ENCODE data around the gene JAM3. TPM values are rescaled to one million over a fixed set of nuclear protein-coding genes. Genes with fewer than 3 reads are reported as not detected.

The JAM3 gene
- total RNA-seq, 1 experiment from 2014 or later, result 32.9 TPM

- no peak for ATAC-seq
- CTCF ChIA-PET, result interaction anchor here (1.0 to 3.5 kb wide), 2 partner anchors 19 to 68 kb away, joined by 3 to 13 read pairs; no protein-coding TSS in a partner anchor
Measured at GRCh38 chr11:134118006-134118405, 49.1 kb downstream of the JAM3 start.

More at GRCh38 chr11:134118006-134118405, 49.1 kb downstream of the JAM3 start:
- no peaks in the 10 kb centered on the region for H3K27me3 Mint-ChIP-seq (ENCODE audit: low read depth)
- H3K9me3 Mint-ChIP-seq, result no peaks in the 10 kb centered on the region
- no peaks in the 10 kb centered on the region for H3K36me3 Mint-ChIP-seq
- peaks cover 36% of the 10 kb centered on the region for H3K4me1 Mint-ChIP-seq
- no peak overlapping the region for H3K27ac Mint-ChIP-seq
- DNase-seq (ENCODE audit: low spot score), result no peak
- POLR2A ChIA-PET, result no interaction called here
- no peak for TF ChIP-seq E2F1 (CRISPR knock-in tag; IDR thresholded peaks at IDR 0.05)
- no peak for TF ChIP-seq PREB (CRISPR knock-in tag; IDR thresholded peaks at IDR 0.05; ENCODE audit: borderline replicate concordance)
- TF ChIP-seq IRF2 (CRISPR knock-in tag; IDR thresholded peaks at IDR 0.05; ENCODE audit: borderline replicate concordance, low read depth), result no peak
- TF ChIP-seq ZNF232 (CRISPR knock-in tag; IDR thresholded peaks at IDR 0.05), result no peak
- no peak for TF ChIP-seq TP53 (CRISPR knock-in tag; IDR thresholded peaks at IDR 0.05)
- TF ChIP-seq ZNF671 (CRISPR knock-in tag; IDR thresholded peaks at IDR 0.05), result no peak
- no peak for TF ChIP-seq MYBL2 (CRISPR knock-in tag; IDR thresholded peaks at IDR 0.05)
- TF ChIP-seq SP1 (CRISPR knock-in tag; conservative IDR thresholded peaks at IDR 0.05), result no peak
- TF ChIP-seq ZNF219 (CRISPR knock-in tag; IDR thresholded peaks at IDR 0.05; ENCODE audit: borderline replicate concordance), result no peak
- no peak for TF ChIP-seq HMGA2 (CRISPR knock-in tag; IDR thresholded peaks at IDR 0.05)
- no peak for TF ChIP-seq CREM (CRISPR knock-in tag; IDR thresholded peaks at IDR 0.05)
- no peak for TF ChIP-seq USF2 (CRISPR knock-in tag; IDR thresholded peaks at IDR 0.05)
- no peak for TF ChIP-seq ZNF121 (CRISPR knock-in tag; IDR thresholded peaks at IDR 0.05)
- TF ChIP-seq ZNF425 (CRISPR knock-in tag; conservative IDR thresholded peaks at IDR 0.05), result no peak
- TF ChIP-seq NFE2L1 (CRISPR knock-in tag; IDR thresholded peaks at IDR 0.05), result no peak
- TF ChIP-seq ATF6 (CRISPR knock-in tag; IDR thresholded peaks at IDR 0.05), result no peak
- no peak for TF ChIP-seq MXD4 (CRISPR knock-in tag; IDR thresholded peaks at IDR 0.05; ENCODE audit: borderline replicate concordance)
- no peak for TF ChIP-seq ZNF416 (CRISPR knock-in tag; IDR thresholded peaks at IDR 0.05)
- TF ChIP-seq TEAD1 (CRISPR knock-in tag; IDR thresholded peaks at IDR 0.05), result no peak
- H3K4me3 Mint-ChIP-seq, result no peak overlapping the region

Measured in WTC11 (cell line).